Naive thymus-derived CD4-positive, alpha-beta T cell (primary cell): ENCODE measurements around the gene COP1. TPM values are rescaled to one million over a fixed set of nuclear protein-coding genes. Genes with fewer than 3 reads are reported as not detected.
"Not testable (repeated sequence)": the region's sequence is repeated elsewhere in the genome, so short reads cannot be mapped to it uniquely, and the experiment has no call there.

Experiments
- ATAC-seq: fragments of 150-1000 bp; cut with Tn5 transposase; 2 replicates; pipeline ENCODE4 v1.10.0; 2021; ENCODE audit warnings: mild to moderate bottlenecking, moderate library complexity
- CTCF ChIA-PET: fragments of 350-600 bp; sonication (Branson Sonifier 250); formaldehyde crosslinking; loops from one replicate; lab custom pipeline; 2021; ENCODE audit warnings: antibody characterized with exemption; lab: Charles Lee
- POLR2A ChIA-PET: fragments of 350-600 bp; sonication (Branson Sonifier 250); formaldehyde crosslinking; loops from one replicate; lab custom pipeline; 2021; ENCODE audit warnings: antibody characterized with exemption, inconsistent platforms; lab: Charles Lee
- DNase-seq, 9 donors: peaks; one replicate each; pipeline versions ENCODE4 v3.0.0 to v3.0.0-alpha.2; 2020 to 2022; ENCODE audit warnings: mixed read lengths in 1 of 9
- H3K27ac ChIP-seq: one replicate; pipeline ENCODE4 v1.7.0; 2013; ENCODE audit warnings: mild to moderate bottlenecking, low read depth, low read length, moderate library complexity
- H3K27me3 ChIP-seq, 2 donors: one replicate each; pipeline ENCODE4 v1.7.0; 2013; ENCODE audit warnings: low read length in 2 of 2, mild to moderate bottlenecking in 2 of 2, moderate library complexity in 2 of 2; ENCODE audit not compliant: control insufficient read depth in 2 of 2, insufficient read depth in 2 of 2
- H3K36me3 ChIP-seq, 3 experiments: 1 replicate in 2 of 3; 2 replicates in 1 of 3; pipeline ENCODE4 v1.7.0; 2013; ENCODE audit warnings: low read length in 3 of 3, mild to moderate bottlenecking in 3 of 3, moderate library complexity in 1 of 3; ENCODE audit not compliant: insufficient read depth in 3 of 3, control insufficient read depth in 2 of 3
- H3K4me1 ChIP-seq, 2 donors: one replicate each; pipeline ENCODE4 v1.7.0; 2013; ENCODE audit warnings: low read length in 2 of 2, mild to moderate bottlenecking in 2 of 2, moderate library complexity in 1 of 2; ENCODE audit not compliant: control insufficient read depth in 2 of 2, insufficient read depth in 2 of 2
- H3K4me3 ChIP-seq: 2 replicates; pipeline ENCODE4 v1.7.0; 2013; ENCODE audit warnings: mild to moderate bottlenecking, low read length
- H3K9me3 ChIP-seq, 3 experiments: 1 replicate in 2 of 3; 2 replicates in 1 of 3; pipeline ENCODE4 v1.7.0; 2013; ENCODE audit warnings: low read length in 3 of 3; ENCODE audit not compliant: control insufficient read depth in 2 of 3
- H3K27ac Mint-ChIP-seq, 9 donors: one replicate each; pipeline ENCODE4 v1.8.0; 2020 to 2022; ENCODE audit warnings: mixed read lengths in 9 of 9, mild to moderate bottlenecking in 8 of 9, moderate library complexity in 5 of 9, inconsistent platforms in 2 of 9
- H3K27me3 Mint-ChIP-seq, 5 donors: one replicate each; pipeline ENCODE4 v1.8.0; 2021 to 2022; ENCODE audit warnings: mixed read lengths in 5 of 5, mild to moderate bottlenecking in 1 of 5
- H3K36me3 Mint-ChIP-seq, 5 donors: one replicate each; pipeline ENCODE4 v1.8.0; 2020 to 2022; ENCODE audit warnings: mixed read lengths in 5 of 5, mild to moderate bottlenecking in 3 of 5, inconsistent platforms in 1 of 5
- H3K4me1 Mint-ChIP-seq, 7 donors: one replicate each; pipeline ENCODE4 v1.8.0; 2020 to 2022; ENCODE audit warnings: mixed read lengths in 7 of 7, mild to moderate bottlenecking in 3 of 7, inconsistent platforms in 1 of 7
- H3K4me3 Mint-ChIP-seq, 10 donors: one replicate each; pipeline ENCODE4 v1.8.0; 2020 to 2022; ENCODE audit warnings: mild to moderate bottlenecking in 10 of 10, mixed read lengths in 10 of 10, moderate library complexity in 6 of 10, inconsistent platforms in 2 of 10
- H3K9me3 Mint-ChIP-seq, 11 donors: one replicate each; pipeline ENCODE4 v1.8.0; 2020 to 2022; ENCODE audit warnings: mixed read lengths in 11 of 11, mild to moderate bottlenecking in 4 of 11, inconsistent platforms in 1 of 11, moderate library complexity in 1 of 11
- intact Hi-C, 2 donors: fragments of 100-400 bp; cut with micrococcal nuclease; formaldehyde crosslinking; loops; one replicate each; pipeline ENCODE4 v1.15.1; 2023
- polyA plus RNA-seq, 2 donors: library from polyadenylated mRNA; unstranded; fragments of 300-500 nt; fragmentation: Illumina TruSeq; gene quantifications; one replicate each; pipeline ENCODE4 v1.2.3, GENCODE V29; 2021
- total RNA-seq, 6 experiments: library from RNA in 5 of 6; stranded (reverse) in 5 of 6; gene quantifications; 1 replicate in 5 of 6; 2 replicates in 1 of 6; pipeline ENCODE4 v1.2.3 and lab custom pipeline; 2021 to 2026

The COP1 gene
- total and polyA plus RNA-seq, 7 experiments from 2014 or later = 39.1 to 57.0 (median 43.9) TPM

DNA sequence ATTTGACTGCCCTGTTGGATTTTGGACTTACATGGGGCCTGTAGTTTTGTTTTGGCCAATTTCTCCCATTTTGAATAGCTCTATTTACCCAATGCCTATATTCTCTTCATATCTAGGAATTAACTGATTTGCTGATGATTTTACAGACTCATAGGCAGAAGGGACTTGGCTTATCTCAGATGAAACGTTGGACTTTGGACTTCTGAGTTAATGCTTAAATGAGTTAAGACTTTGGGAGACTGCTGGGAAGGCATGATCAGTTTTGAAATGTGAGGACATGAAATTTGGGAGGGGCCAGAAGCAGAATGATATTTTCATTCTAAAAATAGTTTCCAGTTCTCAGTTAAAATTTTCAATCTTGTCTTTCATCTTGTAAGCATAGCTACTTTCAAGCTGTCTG, 222.3 kb downstream of the COP1 start:
- Histone ChIP-seq H3K27ac (no peak overlapping the region), H3K4me1 (no peaks in the 10 kb centered on the region), H3K27me3 (no peaks in the 10 kb centered on the region), H3K9me3 (peaks cover 0 to 9% (median 0%) of the 10 kb centered on the region in 3 experiments), H3K4me3 (no peak overlapping the region), H3K36me3 (peaks cover 5 to 67% (median 7%) of the 10 kb centered on the region in 3 experiments)
- Mint-ChIP-seq H3K4me3 (peak overlapping the region in 1 of 10 donors; percentile 23), H3K36me3 (peaks cover 29 to 85% (median 77%) of the 10 kb centered on the region in 5 donors), H3K27ac (no peak overlapping the region), H3K9me3 (peaks cover 7 to 34% (median 22%) of the 10 kb centered on the region in 11 donors), H3K27me3 (no peaks in the 10 kb centered on the region), H3K4me1 (peaks cover 0 to 16% (median 8%) of the 10 kb centered on the region in 7 donors)
- CTCF ChIA-PET = no interaction called here
- POLR2A ChIA-PET = no interaction called here
- ATAC-seq = no peak
- DNase-seq = no peak
- intact Hi-C loops = no loop called here

DNA sequence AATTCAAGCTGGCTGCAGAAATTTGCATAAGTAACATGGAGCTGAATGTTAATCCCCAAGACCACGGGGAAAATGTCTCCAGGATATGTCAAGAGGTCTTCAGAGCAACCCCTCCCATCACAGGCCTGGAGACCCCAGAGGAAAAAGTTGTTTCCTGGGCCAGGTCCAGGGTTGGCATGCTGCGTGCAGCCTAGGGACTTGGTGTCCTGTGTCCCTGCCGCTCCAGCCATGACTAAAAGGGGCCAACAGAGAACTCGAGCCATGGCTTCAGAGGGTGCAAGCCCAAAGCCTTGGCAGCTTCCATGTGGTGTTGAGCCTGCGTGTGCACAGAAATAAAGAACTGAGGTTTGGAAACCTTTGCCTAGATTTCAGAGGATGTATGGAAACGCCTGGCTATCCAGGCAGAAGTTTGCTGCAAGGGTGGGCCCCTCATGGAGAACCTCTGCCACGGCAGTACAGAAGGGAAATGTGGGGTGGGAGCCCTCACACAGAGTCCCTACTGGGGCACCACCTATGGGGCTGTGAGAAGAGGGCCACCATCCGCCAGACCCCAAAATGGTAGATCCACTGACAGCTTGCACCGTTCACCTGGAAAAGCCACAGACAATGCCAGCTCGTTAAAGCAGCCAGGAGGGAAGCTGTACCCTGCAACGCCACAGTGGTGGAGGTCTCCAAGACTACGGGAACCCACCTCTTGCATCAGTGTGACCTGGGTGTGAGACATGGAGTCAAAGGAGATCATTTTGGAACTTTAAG, 222.9 kb downstream of the COP1 start:
- POLR2A ChIA-PET = no interaction called here
- H3K4me3 ChIP-seq = no peak overlapping the region

DNA sequence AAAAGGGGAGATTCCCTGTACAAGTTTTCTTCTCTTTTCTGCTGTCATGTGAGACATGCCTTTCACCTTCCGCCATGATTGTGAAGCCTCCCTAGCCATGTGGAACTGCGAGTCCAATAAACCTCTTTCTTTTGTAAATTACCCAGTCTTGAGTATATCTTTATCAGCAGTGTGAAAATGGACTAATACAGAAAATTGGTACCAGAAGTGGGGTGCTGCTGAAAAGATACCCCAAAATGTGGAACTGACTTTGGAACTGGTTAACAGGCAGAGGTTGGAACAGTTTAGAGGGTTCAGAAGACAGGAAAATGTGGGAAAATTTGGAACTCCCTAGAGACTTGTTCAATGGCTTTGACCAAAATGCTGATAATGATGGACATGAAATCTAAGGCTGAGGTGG, 223.7 kb downstream of the COP1 start:
- DNase-seq, ATAC-seq, H3K4me1 ChIP-seq, CTCF ChIA-PET, intact Hi-C loops, H3K9me3 ChIP-seq, H3K27ac ChIP-seq, H3K27me3 Mint-ChIP-seq, H3K4me3 ChIP-seq, POLR2A ChIA-PET, H3K27me3 ChIP-seq: not testable (repeated sequence)
- Mint-ChIP-seq H3K4me3 (peak overlapping the region in 1 of 10 donors; percentile 8), H3K9me3 (peaks cover 7 to 34% (median 22%) of the 10 kb centered on the region in 11 donors), H3K36me3 (peaks cover 29 to 84% (median 74%) of the 10 kb centered on the region in 5 donors), H3K27ac (peak overlapping the region in 1 of 9 donors; percentile 51), H3K4me1 (peaks cover 0 to 16% (median 8%) of the 10 kb centered on the region in 7 donors)
- peaks cover 5 to 57% (median 5%) of the 10 kb centered on the region in 3 experiments for H3K36me3 ChIP-seq

More for the DNA sequence above, 222.9 kb downstream of the COP1 start:
- Mint-ChIP-seq H3K27ac (no peak overlapping the region), H3K4me1 (peaks cover 0 to 16% (median 8%) of the 10 kb centered on the region in 7 donors), H3K36me3 (peaks cover 29 to 84% (median 77%) of the 10 kb centered on the region in 5 donors), H3K4me3 (peak overlapping the region in 1 of 10 donors; percentile 23), H3K27me3 (no peaks in the 10 kb centered on the region), H3K9me3 (peaks cover 7 to 34% (median 22%) of the 10 kb centered on the region in 11 donors)
- CTCF ChIA-PET = no interaction called here
- Histone ChIP-seq H3K9me3 (peaks cover 0 to 9% (median 0%) of the 10 kb centered on the region in 3 experiments), H3K27me3 (no peaks in the 10 kb centered on the region), H3K27ac (no peak overlapping the region), H3K4me1 (no peaks in the 10 kb centered on the region), H3K36me3 (peaks cover 5 to 66% (median 7%) of the 10 kb centered on the region in 3 experiments)
- intact Hi-C loops = no loop called here
- ATAC-seq (no peak), DNase-seq (no peak)

DNA sequence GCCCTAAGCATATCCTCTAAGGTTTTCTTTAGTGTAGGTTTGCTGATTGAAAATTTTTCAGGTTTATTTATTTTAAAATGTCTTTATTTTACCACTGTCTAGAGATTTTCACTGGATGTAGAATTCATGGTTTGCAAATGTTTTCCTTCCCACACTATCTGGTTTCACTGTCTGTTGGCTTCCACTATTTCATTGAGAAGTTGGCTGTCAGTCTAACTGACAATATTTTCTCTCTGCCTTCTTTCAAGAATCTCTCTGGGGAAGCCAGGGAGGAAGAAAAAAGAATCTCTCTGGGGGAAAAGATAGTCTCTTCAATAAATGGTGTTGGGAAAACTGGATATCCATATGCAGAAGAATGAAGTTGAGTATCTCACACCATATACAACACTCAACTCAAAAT, 226.0 kb downstream of the COP1 start:
- Histone ChIP-seq H3K9me3 (peaks cover 0 to 9% (median 0%) of the 10 kb centered on the region in 3 experiments), H3K27me3 (no peaks in the 10 kb centered on the region), H3K36me3 (peaks cover 0 to 37% (median 0%) of the 10 kb centered on the region in 3 experiments), H3K27ac (no peak overlapping the region), H3K4me1 (no peaks in the 10 kb centered on the region), H3K4me3 (no peak overlapping the region)
- peaks cover 0 to 16% (median 8%) of the 10 kb centered on the region in 7 donors for H3K4me1 Mint-ChIP-seq
- no peak overlapping the region for H3K4me3 Mint-ChIP-seq
- DNase-seq (no peak), ATAC-seq (no peak)
- ChIA-PET CTCF (no interaction called here), POLR2A (no interaction called here)
- intact Hi-C loops = no loop called here
- no peaks in the 10 kb centered on the region for H3K27me3 Mint-ChIP-seq
- H3K27ac Mint-ChIP-seq = no peak overlapping the region
- H3K9me3 Mint-ChIP-seq = peaks cover 7 to 33% (median 22%) of the 10 kb centered on the region in 11 donors
- H3K36me3 Mint-ChIP-seq = peaks cover 29 to 78% (median 66%) of the 10 kb centered on the region in 5 donors

DNA sequence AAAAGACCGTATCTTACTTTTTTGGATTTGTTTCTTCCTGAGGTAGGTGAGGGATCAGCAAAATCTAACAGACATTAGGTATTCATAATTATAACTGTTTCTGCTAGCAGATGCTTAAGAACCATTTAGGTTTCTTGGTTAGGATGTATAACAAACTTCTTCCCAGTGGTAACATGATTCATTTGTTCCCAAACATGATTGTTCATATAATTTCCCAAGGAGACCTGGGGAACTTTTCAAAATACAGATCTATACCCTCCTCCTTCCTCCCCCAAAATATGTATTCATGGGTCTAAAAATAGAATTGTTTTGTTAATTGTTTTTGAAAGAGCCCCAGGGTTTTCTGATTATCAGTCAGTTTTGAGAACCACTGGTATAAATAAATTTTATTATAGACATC, 228.2 kb downstream of the COP1 start:
- H3K4me3 ChIP-seq = no peak overlapping the region
- H3K27ac Mint-ChIP-seq = peak overlapping the region in 1 of 9 donors; percentile 25
- no peaks in the 10 kb centered on the region for H3K4me1 ChIP-seq
- ChIA-PET CTCF (no interaction called here), POLR2A (no interaction called here)
- H3K27me3 Mint-ChIP-seq = no peaks in the 10 kb centered on the region
- DNase-seq (no peak), ATAC-seq (no peak)
- H3K36me3 ChIP-seq = peaks cover 0 to 16% (median 0%) of the 10 kb centered on the region in 3 experiments
- H3K4me1 Mint-ChIP-seq = peaks cover 0 to 16% (median 8%) of the 10 kb centered on the region in 7 donors
- H3K36me3 Mint-ChIP-seq = peaks cover 14 to 73% (median 57%) of the 10 kb centered on the region in 5 donors
- H3K27me3 ChIP-seq = no peaks in the 10 kb centered on the region
- H3K9me3 Mint-ChIP-seq = peaks cover 6 to 23% (median 11%) of the 10 kb centered on the region in 11 donors
- H3K9me3 ChIP-seq = peaks cover 0 to under 1% (median 0%) of the 10 kb centered on the region in 3 experiments
- intact Hi-C loops = no loop called here
- H3K27ac ChIP-seq = no peak overlapping the region
- no peak overlapping the region for H3K4me3 Mint-ChIP-seq

DNA sequence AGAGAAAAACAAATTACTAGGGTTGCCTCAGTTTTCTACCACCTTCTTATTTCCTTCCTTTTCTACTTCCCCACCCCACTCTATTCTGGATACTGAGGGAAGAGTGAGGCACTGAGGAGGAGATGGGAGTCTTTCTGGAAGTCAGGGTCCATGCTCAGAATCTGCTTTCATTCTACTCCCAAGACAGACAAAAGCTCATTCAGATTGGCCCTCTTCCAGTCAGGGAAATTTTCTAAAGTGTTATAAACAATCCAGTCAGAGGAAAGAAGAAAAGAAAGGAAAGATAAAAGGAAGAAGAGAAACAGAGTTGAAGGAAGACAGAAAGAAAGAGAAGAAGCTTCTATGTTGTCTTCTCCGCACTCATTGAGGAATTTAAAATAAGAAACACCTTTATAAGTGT, 228.6 kb downstream of the COP1 start:
- DNase-seq (no peak), ATAC-seq (no peak)
- H3K4me1 ChIP-seq = no peaks in the 10 kb centered on the region
- peaks cover 14 to 73% (median 57%) of the 10 kb centered on the region in 5 donors for H3K36me3 Mint-ChIP-seq
- H3K36me3 ChIP-seq = peaks cover 0 to 12% (median 0%) of the 10 kb centered on the region in 3 experiments
- peak overlapping the region in 2 of 9 donors; percentile 24 to 25 for H3K27ac Mint-ChIP-seq
- no peak overlapping the region for H3K4me3 Mint-ChIP-seq
- peaks cover 2 to 20% (median 8%) of the 10 kb centered on the region in 11 donors for H3K9me3 Mint-ChIP-seq
- H3K27ac ChIP-seq = no peak overlapping the region
- H3K27me3 Mint-ChIP-seq = no peaks in the 10 kb centered on the region
- H3K4me1 Mint-ChIP-seq = peaks cover 0 to 14% (median 8%) of the 10 kb centered on the region in 7 donors
- no peaks in the 10 kb centered on the region for H3K27me3 ChIP-seq
- H3K4me3 ChIP-seq = no peak overlapping the region
- POLR2A ChIA-PET = no interaction called here
- CTCF ChIA-PET = no interaction called here
- intact Hi-C loops = no loop called here
- H3K9me3 ChIP-seq = no peaks in the 10 kb centered on the region
